A549 (cell line): ENCODE results near the gene PRSS37. TPM values are rescaled to one million over a fixed set of nuclear protein-coding genes. Genes with fewer than 3 reads are reported as not detected.

Experiments
- ATAC-seq, 2 experiments: fragments of 200-7000 bp in 1 of 2; fragments of >200 bp in 1 of 2; cut with Nextera tagmentation in 1 of 2; cut with Tn5 transposase in 1 of 2; 3 replicates each; pipeline versions ENCODE4 v1.8.0 to v1.9.1; 2018 to 2020; ENCODE audit warnings: mild to moderate bottlenecking in 1 of 2, moderate library complexity in 1 of 2
- CTCF ChIA-PET: fragments of 300-600 bp; sonication (Branson Sonifier 250); formaldehyde crosslinking; extraction: SDS; loops from one replicate; lab custom pipeline; 2021; ENCODE audit warnings: antibody characterized with exemption, inconsistent platforms; lab: Yijun Ruan, JAX
- POLR2A ChIA-PET: fragments of 350-600 bp; formaldehyde crosslinking; extraction: SDS; loops from one replicate; lab custom pipeline; 2021; ENCODE audit warnings: antibody characterized with exemption, inconsistent platforms; lab: Yijun Ruan, JAX
- DNase-seq, 2 experiments: peaks; one replicate each; pipeline versions ENCODE4 v3.0.0 to v3.0.0-alpha.2; 2011 to 2016; ENCODE audit warnings: low read depth in 1 of 2, low spot score in 1 of 2
- FAIRE-seq: peaks from 2 replicates; lab custom pipeline; 2011; peaks lifted over from hg19 to GRCh38; lab: Jason Lieb, UNC
- H3K27ac ChIP-seq, 2 experiments: fragments of >200 bp; sonication (Bioruptor Twin); formaldehyde crosslinking; 3 replicates each; pipeline ENCODE4 v1.5.1; 2016 to 2017
- H3K4me1 ChIP-seq: fragments of >200 bp; sonication (Bioruptor Twin); formaldehyde crosslinking; 3 replicates; pipeline ENCODE4 v1.6.1; 2016
- H3K4me2 ChIP-seq: fragments of >200 bp; sonication (Bioruptor Twin); formaldehyde crosslinking; 3 replicates; pipeline ENCODE4 v1.6.1; 2016
- H3K4me3 ChIP-seq: fragments of >200 bp; sonication (Bioruptor Twin); formaldehyde crosslinking; 3 replicates; pipeline ENCODE4 v1.5.1; 2016
- H3K9me3 ChIP-seq: fragments of >200 bp; sonication (Bioruptor Twin); formaldehyde crosslinking; 3 replicates; pipeline ENCODE4 v1.6.1; 2016
- BCL3 ChIP-seq: fragments of >200 bp; sonication (Bioruptor Twin); formaldehyde crosslinking; IDR thresholded peaks from 3 replicates; pipeline ENCODE4 v1.6.1; 2016
- BHLHE40 ChIP-seq: IDR thresholded peaks from 2 replicates; pipeline ENCODE4 v1.6.1; 2012; ENCODE audit warnings: low read depth, low read length, inconsistent platforms
- CBX8 ChIP-seq: fragments of 200-600 bp; sonication (generic); IDR thresholded peaks from 2 replicates; pipeline ENCODE4 v1.6.1; 2016
- CTCF ChIP-seq: fragments of >200 bp; sonication (Bioruptor Twin); formaldehyde crosslinking; IDR thresholded peaks from 3 replicates; pipeline ENCODE4 v1.5.1; 2016
- E2F6 ChIP-seq: IDR thresholded peaks from 2 replicates; pipeline ENCODE4 v1.6.1; 2012; ENCODE audit warnings: low read depth, borderline replicate concordance
- FOSL2 ChIP-seq, 2 experiments: fragments of 450-650 bp in 1 of 2; fragments of >200 bp in 1 of 2; sonication (Bioruptor Twin) in 1 of 2; formaldehyde crosslinking; IDR thresholded peaks; 2 replicates each; pipeline versions ENCODE4 v1.5.0 to v1.6.1; 2016 to 2020; ENCODE audit warnings: mild to moderate bottlenecking in 1 of 2, moderate library complexity in 1 of 2
- FOXS1 ChIP-seq: fragments of 250-450 bp; sonication (Bioruptor Pico); IDR thresholded peaks from 2 replicates; pipeline ENCODE4 v1.5.0; 2020; ENCODE audit warnings: mild to moderate bottlenecking, moderate library complexity
- HMGXB4 ChIP-seq: fragments of 250-450 bp; sonication (Bioruptor Pico); IDR thresholded peaks from 2 replicates; pipeline ENCODE4 v1.5.0; 2021; ENCODE audit warnings: mild to moderate bottlenecking, moderate library complexity, borderline replicate concordance
- HOXA7 ChIP-seq: fragments of 250-450 bp; sonication (Bioruptor Pico); IDR thresholded peaks from 2 replicates; pipeline ENCODE4 v1.5.0; 2020; ENCODE audit warnings: mild to moderate bottlenecking, moderate library complexity
- HOXB13 ChIP-seq: fragments of 250-450 bp; sonication (Bioruptor Pico); IDR thresholded peaks from 2 replicates; pipeline ENCODE4 v1.5.0; 2020; ENCODE audit warnings: low read depth, mild to moderate bottlenecking, moderate library complexity
- JUNB ChIP-seq: fragments of >200 bp; sonication (Bioruptor Twin); formaldehyde crosslinking; IDR thresholded peaks from 2 replicates; pipeline ENCODE4 v1.6.1; 2016
- MAX ChIP-seq: IDR thresholded peaks from 2 replicates; pipeline ENCODE4 v1.6.1; 2012
- NFE2L2 ChIP-seq: fragments of 150-350 bp; conservative IDR thresholded peaks from 2 replicates; pipeline ENCODE4 v1.6.1; 2014; ENCODE audit warnings: low read length
- RARB ChIP-seq: fragments of 250-450 bp; sonication (Bioruptor Pico); IDR thresholded peaks from 2 replicates; pipeline ENCODE4 v1.8.0; 2021; ENCODE audit warnings: mild to moderate bottlenecking, moderate library complexity
- SMC3 ChIP-seq: fragments of >200 bp; sonication (Bioruptor Twin); formaldehyde crosslinking; IDR thresholded peaks from 3 replicates; pipeline ENCODE4 v1.6.1; 2018; ENCODE audit warnings: inconsistent platforms
- ZC3H11A ChIP-seq: fragments of 450-650 bp; IDR thresholded peaks from 2 replicates; pipeline ENCODE4 v1.6.1; 2014; ENCODE audit warnings: antibody characterized with exemption, mild to moderate bottlenecking
- ZFP36 ChIP-seq: fragments of 450-650 bp; IDR thresholded peaks from 2 replicates; pipeline ENCODE4 v1.6.1; 2014; ENCODE audit warnings: borderline replicate concordance; ENCODE audit not compliant: partially characterized antibody
- WGBS: methylation state at CpG from one replicate; pipeline ENCODE4 v1.1.6; 2017; ENCODE audit errors: missing lambda C conversion rate; 5-methylcytosine and 5-hydroxymethylcytosine counted together
- polyA minus RNA-seq: library from RNA; depleted of rRNA, polyadenylated mRNA; stranded (reverse); fragments of >200 nt; gene quantifications from 2 replicates; pipeline ENCODE4 v1.2.3, GENCODE V29; 2011; rRNA and poly(A)+ RNA removed
- polyA plus RNA-seq, 4 experiments: library from polyadenylated mRNA; depleted of rRNA in 3 of 4; stranded (reverse); fragments of >200 nt; fragmentation: RNase III in 1 of 4; extraction: RNeasy Plus Mini Kit Qiagen cat#74134 plus additional on column Dnase treatment in 1 of 4; gene quantifications; 2 replicates in 3 of 4; 3 replicates in 1 of 4; pipeline ENCODE4 v1.2.3, GENCODE V29; 2011 to 2017
- TF ChIP-seq, protein P1 (sequence below): fragments of 450-650 bp; IDR thresholded peaks from 2 replicates; pipeline ENCODE4 v1.6.1; 2014; ENCODE audit warnings: antibody characterized with exemption
- TF ChIP-seq, protein P2 (sequence below): fragments of 150-350 bp; IDR thresholded peaks from 2 replicates; pipeline ENCODE4 v1.6.1; 2014; ENCODE audit warnings: low read depth, mild to moderate bottlenecking, low read length
- TF ChIP-seq, protein P3 (sequence below): IDR thresholded peaks from 2 replicates; pipeline ENCODE4 v1.6.1; 2012

Gene PRSS37
- polyA plus RNA-seq (2011; rRNA removed) (not detected in 2 replicates), polyA plus RNA-seq (2017; fragmentation: RNase III; extraction: RNeasy Plus Mini Kit Qiagen cat#74134 plus additional on column Dnase treatment) (not detected in 3 replicates), polyA minus RNA-seq (not detected in 2 replicates)
- polyA plus RNA-seq (2012; cell fraction: cytosol; rRNA removed), result not detected in 2 replicates
- not detected in 2 replicates for polyA plus RNA-seq (2012; cell fraction: nucleus; rRNA removed)

- FAIRE-seq (no peak), ATAC-seq (no peak), DNase-seq (no peak)
- Histone ChIP-seq H3K9me3 (no peaks in the 10 kb centered on the region), H3K27ac (no peak within 1 kb of the TSS), H3K4me1 (no peaks in the 10 kb centered on the region), H3K4me3 (no peak within 1 kb of the TSS), H3K4me2 (no peak within 1 kb of the TSS)
- ChIA-PET POLR2A (no interaction called here), CTCF (no interaction called here)
- TF ChIP-seq NFE2L2, result no peak
These were observed at the start of gene PRSS37 for GRCh38 chr7:141841385-141841784. PRSS37 (minus strand) TSS chr7:141841485; CDS start chr7:141841049, 436 bp downstream.

GRCh38 chr7:141889321-141889720, 48.0 kb upstream of the PRSS37 start:
- Histone ChIP-seq H3K27ac (no peak overlapping the region), H3K4me2 (no peak overlapping the region), H3K4me3 (no peak overlapping the region), H3K4me1 (no peaks in the 10 kb centered on the region), H3K9me3 (no peaks in the 10 kb centered on the region)
- CTCF ChIA-PET, result no interaction called here
- WGBS, result 76% methylated on average over 1 of the region's 1 CpG
- ATAC-seq (no peak), DNase-seq (no peak), FAIRE-seq (no peak)
- TF ChIP-seq, protein P1, sequence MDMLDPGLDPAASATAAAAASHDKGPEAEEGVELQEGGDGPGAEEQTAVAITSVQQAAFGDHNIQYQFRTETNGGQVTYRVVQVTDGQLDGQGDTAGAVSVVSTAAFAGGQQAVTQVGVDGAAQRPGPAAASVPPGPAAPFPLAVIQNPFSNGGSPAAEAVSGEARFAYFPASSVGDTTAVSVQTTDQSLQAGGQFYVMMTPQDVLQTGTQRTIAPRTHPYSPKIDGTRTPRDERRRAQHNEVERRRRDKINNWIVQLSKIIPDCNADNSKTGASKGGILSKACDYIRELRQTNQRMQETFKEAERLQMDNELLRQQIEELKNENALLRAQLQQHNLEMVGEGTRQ, result no peak
- no peak for TF ChIP-seq CTCF
- no peak for TF ChIP-seq ZFP36
- TF ChIP-seq E2F6, result no peak
- TF ChIP-seq BCL3, result no peak
- no peak for TF ChIP-seq CBX8
- no peak for TF ChIP-seq BHLHE40
- TF ChIP-seq FOSL2 (IDR thresholded peaks at IDR 0.05), result no peak
- TF ChIP-seq FOSL2 (CRISPR knock-in tag; IDR thresholded peaks at IDR 0.05), result no peak
- TF ChIP-seq, protein P2, sequence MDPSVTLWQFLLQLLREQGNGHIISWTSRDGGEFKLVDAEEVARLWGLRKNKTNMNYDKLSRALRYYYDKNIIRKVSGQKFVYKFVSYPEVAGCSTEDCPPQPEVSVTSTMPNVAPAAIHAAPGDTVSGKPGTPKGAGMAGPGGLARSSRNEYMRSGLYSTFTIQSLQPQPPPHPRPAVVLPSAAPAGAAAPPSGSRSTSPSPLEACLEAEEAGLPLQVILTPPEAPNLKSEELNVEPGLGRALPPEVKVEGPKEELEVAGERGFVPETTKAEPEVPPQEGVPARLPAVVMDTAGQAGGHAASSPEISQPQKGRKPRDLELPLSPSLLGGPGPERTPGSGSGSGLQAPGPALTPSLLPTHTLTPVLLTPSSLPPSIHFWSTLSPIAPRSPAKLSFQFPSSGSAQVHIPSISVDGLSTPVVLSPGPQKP, result no peak
- TF ChIP-seq HMGXB4, result no peak
- no peak for TF ChIP-seq RARB (CRISPR knock-in tag)
- TF ChIP-seq, protein P3, sequence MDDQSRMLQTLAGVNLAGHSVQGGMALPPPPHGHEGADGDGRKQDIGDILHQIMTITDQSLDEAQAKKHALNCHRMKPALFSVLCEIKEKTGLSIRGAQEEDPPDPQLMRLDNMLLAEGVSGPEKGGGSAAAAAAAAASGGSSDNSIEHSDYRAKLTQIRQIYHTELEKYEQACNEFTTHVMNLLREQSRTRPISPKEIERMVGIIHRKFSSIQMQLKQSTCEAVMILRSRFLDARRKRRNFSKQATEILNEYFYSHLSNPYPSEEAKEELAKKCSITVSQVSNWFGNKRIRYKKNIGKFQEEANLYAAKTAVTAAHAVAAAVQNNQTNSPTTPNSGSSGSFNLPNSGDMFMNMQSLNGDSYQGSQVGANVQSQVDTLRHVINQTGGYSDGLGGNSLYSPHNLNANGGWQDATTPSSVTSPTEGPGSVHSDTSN, result no peak
- no peak for TF ChIP-seq MAX
- TF ChIP-seq HOXA7 (CRISPR knock-in tag), result no peak
- TF ChIP-seq ZC3H11A, result no peak
- TF ChIP-seq HOXB13 (CRISPR knock-in tag), result no peak
- TF ChIP-seq JUNB, result no peak
- TF ChIP-seq FOXS1, result no peak
- no peak for TF ChIP-seq SMC3
- POLR2A ChIA-PET, result no interaction called here
